Measurements from ENCODE around the gene UST. TPM values are rescaled to one million over a fixed set of nuclear protein-coding genes. Genes with fewer than 3 reads are reported as not detected.

UST gene
- total RNA-seq, 1 experiment from 2014 or later, result 32.1 TPM

DNA sequence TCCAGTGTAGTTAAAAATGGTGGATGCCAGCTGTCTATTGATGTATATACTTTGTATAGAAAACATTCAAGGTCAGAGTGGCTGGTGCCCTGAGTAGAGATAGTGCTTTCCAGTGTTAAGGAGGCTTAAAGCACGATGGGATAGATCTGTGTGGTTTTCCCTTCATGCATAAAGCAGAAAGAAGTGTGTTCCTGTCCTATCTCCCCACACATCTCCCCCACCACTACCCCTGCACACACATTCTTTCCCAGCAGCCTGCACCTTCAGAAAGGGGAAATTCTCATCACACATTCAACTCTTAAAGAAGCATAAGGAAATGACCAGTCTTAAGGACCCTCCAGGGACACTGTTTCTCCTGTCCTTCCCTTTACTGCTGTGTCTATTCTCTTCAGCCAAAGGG lies 349.0 kb downstream of the UST start (continued):
- TF ChIP-seq TEAD1 (CRISPR knock-in tag; IDR thresholded peaks at IDR 0.05), result no peak
- TF ChIP-seq RELA (CRISPR knock-in tag; IDR thresholded peaks at IDR 0.05; ENCODE audit: borderline replicate concordance), result no peak
- TF ChIP-seq ETV6 (CRISPR knock-in tag; IDR thresholded peaks at IDR 0.05), result no peak
- TF ChIP-seq ZNF396 (CRISPR knock-in tag; IDR thresholded peaks at IDR 0.05; ENCODE audit: borderline replicate concordance), result no peak
- TF ChIP-seq JAZF1 (CRISPR knock-in tag; IDR thresholded peaks at IDR 0.05), result no peak
- TF ChIP-seq, protein P1, sequence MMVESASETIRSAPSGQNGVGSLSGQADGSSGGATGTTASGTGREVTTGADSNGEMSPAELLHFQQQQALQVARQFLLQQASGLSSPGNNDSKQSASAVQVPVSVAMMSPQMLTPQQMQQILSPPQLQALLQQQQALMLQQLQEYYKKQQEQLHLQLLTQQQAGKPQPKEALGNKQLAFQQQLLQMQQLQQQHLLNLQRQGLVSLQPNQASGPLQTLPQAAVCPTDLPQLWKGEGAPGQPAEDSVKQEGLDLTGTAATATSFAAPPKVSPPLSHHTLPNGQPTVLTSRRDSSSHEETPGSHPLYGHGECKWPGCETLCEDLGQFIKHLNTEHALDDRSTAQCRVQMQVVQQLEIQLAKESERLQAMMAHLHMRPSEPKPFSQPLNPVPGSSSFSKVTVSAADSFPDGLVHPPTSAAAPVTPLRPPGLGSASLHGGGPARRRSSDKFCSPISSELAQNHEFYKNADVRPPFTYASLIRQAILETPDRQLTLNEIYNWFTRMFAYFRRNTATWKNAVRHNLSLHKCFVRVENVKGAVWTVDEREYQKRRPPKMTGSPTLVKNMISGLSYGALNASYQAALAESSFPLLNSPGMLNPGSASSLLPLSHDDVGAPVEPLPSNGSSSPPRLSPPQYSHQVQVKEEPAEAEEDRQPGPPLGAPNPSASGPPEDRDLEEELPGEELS (CRISPR knock-in tag; IDR thresholded peaks at IDR 0.05), result no peak

DNA sequence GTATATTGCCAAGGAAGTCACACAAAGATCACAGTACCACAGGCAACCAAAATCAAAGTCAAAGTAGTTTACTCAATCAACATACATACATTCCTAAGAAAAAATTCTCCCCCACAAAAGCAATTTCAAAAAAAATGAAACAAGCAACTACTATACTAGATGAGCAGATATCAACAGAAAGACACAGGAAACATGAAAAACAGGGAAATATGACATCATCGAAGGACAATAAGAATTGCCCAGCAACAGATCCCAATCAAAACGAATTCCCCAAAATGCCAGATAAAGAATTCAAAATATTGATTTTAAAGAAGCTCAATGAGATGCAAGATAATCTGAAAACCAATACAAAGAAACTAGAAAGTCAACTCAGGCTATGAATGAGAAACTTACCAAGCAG lies 351.0 kb downstream of the UST start:
- Mint-ChIP-seq H3K27me3 (ENCODE audit: low read depth) (0 out of 2 replicates have a peak, but pooled peaks cover 4% of the 10 kb centered on the region), H3K27ac (no peak overlapping the region), H3K9me3 (peaks cover 24% of the 10 kb centered on the region), H3K4me3 (no peak overlapping the region), H3K36me3 (peaks cover 10% of the 10 kb centered on the region), H3K4me1 (peaks cover 16% of the 10 kb centered on the region)
- TF ChIP-seq, protein P2, sequence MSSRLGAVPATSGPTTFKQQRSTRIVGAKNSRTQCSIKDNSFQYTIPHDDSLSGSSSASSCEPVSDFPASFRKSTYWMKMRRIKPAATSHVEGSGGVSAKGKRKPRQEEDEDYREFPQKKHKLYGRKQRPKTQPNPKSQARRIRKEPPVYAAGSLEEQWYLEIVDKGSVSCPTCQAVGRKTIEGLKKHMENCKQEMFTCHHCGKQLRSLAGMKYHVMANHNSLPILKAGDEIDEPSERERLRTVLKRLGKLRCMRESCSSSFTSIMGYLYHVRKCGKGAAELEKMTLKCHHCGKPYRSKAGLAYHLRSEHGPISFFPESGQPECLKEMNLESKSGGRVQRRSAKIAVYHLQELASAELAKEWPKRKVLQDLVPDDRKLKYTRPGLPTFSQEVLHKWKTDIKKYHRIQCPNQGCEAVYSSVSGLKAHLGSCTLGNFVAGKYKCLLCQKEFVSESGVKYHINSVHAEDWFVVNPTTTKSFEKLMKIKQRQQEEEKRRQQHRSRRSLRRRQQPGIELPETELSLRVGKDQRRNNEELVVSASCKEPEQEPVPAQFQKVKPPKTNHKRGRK (CRISPR knock-in tag; IDR thresholded peaks at IDR 0.05; ENCODE audit: borderline replicate concordance), result no peak
- TF ChIP-seq FOXK1 (CRISPR knock-in tag; IDR thresholded peaks at IDR 0.05) (no peak), ZNF396 (CRISPR knock-in tag; IDR thresholded peaks at IDR 0.05; ENCODE audit: borderline replicate concordance) (no peak), ELF4 (CRISPR knock-in tag; IDR thresholded peaks at IDR 0.05; ENCODE audit: low read depth) (no peak), NFYB (CRISPR knock-in tag; conservative IDR thresholded peaks at IDR 0.05; ENCODE audit: low read depth) (no peak), EMX1 (CRISPR knock-in tag; IDR thresholded peaks at IDR 0.05) (no peak), ETV6 (CRISPR knock-in tag; IDR thresholded peaks at IDR 0.05) (no peak), SOX15 (CRISPR knock-in tag; IDR thresholded peaks at IDR 0.05) (no peak), GTF2I (CRISPR knock-in tag; conservative IDR thresholded peaks at IDR 0.05) (no peak)
- TF ChIP-seq, protein P3, sequence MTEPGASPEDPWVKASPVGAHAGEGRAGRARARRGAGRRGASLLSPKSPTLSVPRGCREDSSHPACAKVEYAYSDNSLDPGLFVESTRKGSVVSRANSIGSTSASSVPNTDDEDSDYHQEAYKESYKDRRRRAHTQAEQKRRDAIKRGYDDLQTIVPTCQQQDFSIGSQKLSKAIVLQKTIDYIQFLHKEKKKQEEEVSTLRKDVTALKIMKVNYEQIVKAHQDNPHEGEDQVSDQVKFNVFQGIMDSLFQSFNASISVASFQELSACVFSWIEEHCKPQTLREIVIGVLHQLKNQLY (CRISPR knock-in tag; IDR thresholded peaks at IDR 0.05), result no peak
- TF ChIP-seq, protein P4, sequence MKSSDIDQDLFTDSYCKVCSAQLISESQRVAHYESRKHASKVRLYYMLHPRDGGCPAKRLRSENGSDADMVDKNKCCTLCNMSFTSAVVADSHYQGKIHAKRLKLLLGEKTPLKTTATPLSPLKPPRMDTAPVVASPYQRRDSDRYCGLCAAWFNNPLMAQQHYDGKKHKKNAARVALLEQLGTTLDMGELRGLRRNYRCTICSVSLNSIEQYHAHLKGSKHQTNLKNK (CRISPR knock-in tag; IDR thresholded peaks at IDR 0.05), result no peak
- ChIA-PET POLR2A (interaction anchor here (0.6 kb wide), 1 partner anchor 869 kb away, joined by 7 read pairs; no protein-coding TSS in a partner anchor), CTCF (no interaction called here)
- DNase-seq (ENCODE audit: low spot score) (no peak), ATAC-seq (no peak)

DNA sequence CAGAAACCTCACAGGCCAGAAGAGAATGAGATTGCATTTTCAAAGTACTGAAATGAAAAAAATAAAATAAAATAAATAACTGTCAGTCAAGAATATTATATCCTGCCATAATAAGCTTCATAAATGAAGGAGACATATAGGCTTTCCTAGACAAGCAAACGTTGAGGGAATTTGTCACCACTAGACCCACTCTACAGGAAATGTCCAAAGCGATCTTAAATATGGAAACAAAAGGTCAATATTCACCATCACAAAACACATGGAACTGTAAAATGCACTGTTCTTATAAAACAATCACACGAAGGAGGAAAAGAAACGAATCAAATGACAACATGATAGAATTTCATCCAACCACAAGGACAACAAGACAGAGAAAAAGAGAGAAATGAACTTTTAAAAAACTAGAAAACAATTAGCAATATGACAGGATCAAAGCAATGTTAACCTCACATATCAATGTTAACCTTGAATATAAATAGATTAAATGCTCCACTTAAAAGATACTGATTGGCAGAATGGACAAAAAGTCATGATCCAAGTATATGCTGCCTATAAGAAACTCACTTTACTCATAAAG lies 352.0 kb downstream of the UST start:
- DNase-seq (ENCODE audit: low spot score) (no peak), ATAC-seq (no peak)
- Mint-ChIP-seq H3K4me1 (peaks cover 12% of the 10 kb centered on the region), H3K9me3 (peaks cover 24% of the 10 kb centered on the region), H3K27me3 (ENCODE audit: low read depth) (0 out of 2 replicates have a peak, but pooled peaks cover 4% of the 10 kb centered on the region), H3K27ac (no peak overlapping the region), H3K36me3 (peaks cover 10% of the 10 kb centered on the region), H3K4me3 (no peak overlapping the region)
- ChIA-PET CTCF (no interaction called here), POLR2A (no interaction called here)
- TF ChIP-seq, protein P5, sequence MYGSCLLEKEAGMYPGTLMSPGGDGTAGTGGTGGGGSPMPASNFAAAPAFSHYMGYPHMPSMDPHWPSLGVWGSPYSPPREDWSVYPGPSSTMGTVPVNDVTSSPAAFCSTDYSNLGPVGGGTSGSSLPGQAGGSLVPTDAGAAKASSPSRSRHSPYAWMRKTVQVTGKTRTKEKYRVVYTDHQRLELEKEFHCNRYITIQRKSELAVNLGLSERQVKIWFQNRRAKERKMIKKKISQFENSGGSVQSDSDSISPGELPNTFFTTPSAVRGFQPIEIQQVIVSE (CRISPR knock-in tag; IDR thresholded peaks at IDR 0.05; ENCODE audit: borderline replicate concordance), result no peak
- TF ChIP-seq TP53 (CRISPR knock-in tag; IDR thresholded peaks at IDR 0.05) (no peak), CREB1 (CRISPR knock-in tag; IDR thresholded peaks at IDR 0.05) (no peak), NR3C1 (CRISPR knock-in tag; conservative IDR thresholded peaks at IDR 0.05; ENCODE audit: low read depth) (no peak), TCF7 (CRISPR knock-in tag; IDR thresholded peaks at IDR 0.05; ENCODE audit: low read depth) (no peak), ZNF263 (CRISPR knock-in tag; IDR thresholded peaks at IDR 0.05; ENCODE audit: low read depth) (no peak)
- TF ChIP-seq, protein P6, sequence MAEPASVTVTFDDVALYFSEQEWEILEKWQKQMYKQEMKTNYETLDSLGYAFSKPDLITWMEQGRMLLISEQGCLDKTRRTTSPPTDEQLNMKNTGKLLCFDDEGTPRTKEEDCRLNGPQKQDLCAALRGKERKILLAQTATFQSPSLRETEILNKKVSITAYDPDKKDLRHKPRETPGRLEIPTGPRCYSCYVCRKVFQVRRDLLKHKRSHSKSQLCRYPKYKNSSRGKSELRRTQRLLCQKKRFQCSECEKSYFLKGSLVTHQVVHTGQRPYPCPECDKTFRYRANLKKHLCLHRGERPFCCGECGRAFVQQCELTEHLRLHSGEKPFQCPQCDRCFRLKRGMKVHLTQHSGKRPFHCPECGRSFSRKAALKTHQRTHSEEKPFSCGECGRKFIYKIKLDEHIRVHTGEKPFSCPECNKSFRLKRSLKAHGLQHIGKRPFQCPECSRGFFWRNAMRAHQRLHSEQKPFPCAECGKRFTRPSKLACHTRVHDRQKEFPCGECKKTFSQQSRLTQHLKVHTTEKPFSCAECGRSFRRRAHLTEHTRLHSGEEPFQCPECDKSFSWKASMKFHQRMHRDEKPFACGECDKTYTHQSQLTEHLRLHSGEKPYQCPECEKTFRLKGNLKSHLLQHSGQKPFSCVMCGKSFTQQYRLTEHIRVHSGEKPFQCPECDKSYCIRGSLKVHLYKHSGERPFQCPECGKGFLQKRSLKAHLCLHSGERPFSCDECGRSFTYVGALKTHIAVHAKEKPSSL (CRISPR knock-in tag; conservative IDR thresholded peaks at IDR 0.05), result no peak
- TF ChIP-seq, protein P7, sequence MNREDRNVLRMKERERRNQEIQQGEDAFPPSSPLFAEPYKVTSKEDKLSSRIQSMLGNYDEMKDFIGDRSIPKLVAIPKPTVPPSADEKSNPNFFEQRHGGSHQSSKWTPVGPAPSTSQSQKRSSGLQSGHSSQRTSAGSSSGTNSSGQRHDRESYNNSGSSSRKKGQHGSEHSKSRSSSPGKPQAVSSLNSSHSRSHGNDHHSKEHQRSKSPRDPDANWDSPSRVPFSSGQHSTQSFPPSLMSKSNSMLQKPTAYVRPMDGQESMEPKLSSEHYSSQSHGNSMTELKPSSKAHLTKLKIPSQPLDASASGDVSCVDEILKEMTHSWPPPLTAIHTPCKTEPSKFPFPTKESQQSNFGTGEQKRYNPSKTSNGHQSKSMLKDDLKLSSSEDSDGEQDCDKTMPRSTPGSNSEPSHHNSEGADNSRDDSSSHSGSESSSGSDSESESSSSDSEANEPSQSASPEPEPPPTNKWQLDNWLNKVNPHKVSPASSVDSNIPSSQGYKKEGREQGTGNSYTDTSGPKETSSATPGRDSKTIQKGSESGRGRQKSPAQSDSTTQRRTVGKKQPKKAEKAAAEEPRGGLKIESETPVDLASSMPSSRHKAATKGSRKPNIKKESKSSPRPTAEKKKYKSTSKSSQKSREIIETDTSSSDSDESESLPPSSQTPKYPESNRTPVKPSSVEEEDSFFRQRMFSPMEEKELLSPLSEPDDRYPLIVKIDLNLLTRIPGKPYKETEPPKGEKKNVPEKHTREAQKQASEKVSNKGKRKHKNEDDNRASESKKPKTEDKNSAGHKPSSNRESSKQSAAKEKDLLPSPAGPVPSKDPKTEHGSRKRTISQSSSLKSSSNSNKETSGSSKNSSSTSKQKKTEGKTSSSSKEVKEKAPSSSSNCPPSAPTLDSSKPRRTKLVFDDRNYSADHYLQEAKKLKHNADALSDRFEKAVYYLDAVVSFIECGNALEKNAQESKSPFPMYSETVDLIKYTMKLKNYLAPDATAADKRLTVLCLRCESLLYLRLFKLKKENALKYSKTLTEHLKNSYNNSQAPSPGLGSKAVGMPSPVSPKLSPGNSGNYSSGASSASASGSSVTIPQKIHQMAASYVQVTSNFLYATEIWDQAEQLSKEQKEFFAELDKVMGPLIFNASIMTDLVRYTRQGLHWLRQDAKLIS (CRISPR knock-in tag; IDR thresholded peaks at IDR 0.05; ENCODE audit: borderline replicate concordance), result no peak

All from WTC11 (cell line).